ENCODE measurements around the gene ADAMTS4. TPM values are rescaled to one million over a fixed set of nuclear protein-coding genes. Genes with fewer than 3 reads are reported as not detected.

The ADAMTS4 gene
- total RNA-seq, 1 experiment from 2014 or later = 7.0 TPM

DNA sequence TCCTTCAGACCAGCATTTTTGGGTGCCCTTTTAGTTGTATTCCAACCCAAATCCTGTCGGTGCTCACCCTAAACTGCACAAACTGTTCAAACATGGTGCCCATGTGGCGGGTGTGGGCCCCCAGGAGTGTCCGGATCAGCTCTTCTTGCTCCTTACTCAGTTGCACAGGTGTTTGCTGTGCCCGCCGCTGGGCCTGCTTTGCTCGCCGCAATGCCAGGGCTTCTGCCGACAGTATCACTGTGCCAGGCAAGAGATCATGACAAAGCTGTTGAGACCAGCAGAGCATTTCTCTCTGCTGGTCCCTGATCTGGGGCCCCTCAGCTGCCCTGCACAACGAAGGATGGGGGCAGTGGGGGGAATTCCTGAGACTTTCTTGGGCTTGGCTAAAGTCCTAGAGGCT lies 34.2 kb upstream of the ADAMTS4 start:
- Histone ChIP-seq H3K14ac (ENCODE audit: insufficient read depth, low read length) (no peak overlapping the region), H4K91ac (ENCODE audit: insufficient read length, low read depth, low read length) (no peak overlapping the region), H3K4me2 (ENCODE audit: insufficient read depth, insufficient read length, low read length) (no peak overlapping the region), H2BK20ac (ENCODE audit: low read depth, low read length, poor library complexity, severe bottlenecking) (no peak overlapping the region), H2BK15ac (ENCODE audit: low read depth, low read length) (no peak overlapping the region), H4K8ac (replicated peaks; ENCODE audit: insufficient read length, low read depth, low read length) (no peak overlapping the region), H3K9ac (ENCODE audit: extremely low read depth, insufficient read length, low read length) (no peak overlapping the region), H3K23me2 (ENCODE audit: insufficient read length, low read depth, low read length, poor library complexity, severe bottlenecking) (no peaks in the 10 kb centered on the region), H2BK5ac (ENCODE audit: insufficient read length, low read length) (no peak overlapping the region), H3K4me1 (ENCODE audit: insufficient read depth, low read length) (no peaks in the 10 kb centered on the region), H3K9me3 (ENCODE audit: control insufficient read depth, low read depth, low read length) (no peaks in the 10 kb centered on the region), H3K79me2 (ENCODE audit: insufficient read depth, low read length) (no peaks in the 10 kb centered on the region), H3K18ac (ENCODE audit: insufficient read length, low read depth, low read length) (no peak overlapping the region), H3K56ac (ENCODE audit: insufficient read length, low read depth, low read length) (no peak overlapping the region), H2BK12ac (ENCODE audit: insufficient read length, low read depth, low read length) (no peak overlapping the region), H2AK5ac (ENCODE audit: insufficient read length, low read length) (no peak overlapping the region), H3K23ac (ENCODE audit: insufficient read length, low read depth, low read length) (no peak overlapping the region), H3K27ac (ENCODE audit: insufficient read length, low read depth, low read length) (no peak overlapping the region), H3T11ph (ENCODE audit: low read length) (no peak overlapping the region), H4K20me1 (ENCODE audit: control insufficient read depth, insufficient read depth, insufficient read length) (no peaks in the 10 kb centered on the region), H3K79me1 (ENCODE audit: insufficient read depth, low read depth, low read length, poor library complexity, severe bottlenecking) (no peaks in the 10 kb centered on the region), H3K27me3 (ENCODE audit: insufficient read depth, low read length) (no peaks in the 10 kb centered on the region), H3K4ac (ENCODE audit: low read depth, low read length) (no peak overlapping the region), H4K5ac (ENCODE audit: insufficient read length, low read depth, low read length) (no peak overlapping the region), H2BK120ac (ENCODE audit: low read depth, low read length, poor library complexity, severe bottlenecking) (no peak overlapping the region), H2AFZ (ENCODE audit: low read length) (no peak overlapping the region)
- Mint-ChIP-seq H3K9me3 (no peaks in the 10 kb centered on the region), H3K36me3 (ENCODE audit: insufficient read depth in 1 of 3, low read depth in 3 of 3) (peaks cover 12 to 17% (median 14%) of the 10 kb centered on the region in 3 experiments; a peak in 6 of 7 replicates), H3K27me3 (ENCODE audit: low read depth) (no peaks in the 10 kb centered on the region; the same call in 1 of the 2 replicates), H3K27ac (no peak overlapping the region; a peak in 1 of 7 replicates), H3K4me1 (peaks cover 5% of the 10 kb centered on the region in 2 experiments; a peak in 2 of 4 replicates), H3K4me3 (no peak overlapping the region)
- TF ChIP-seq, protein P1, sequence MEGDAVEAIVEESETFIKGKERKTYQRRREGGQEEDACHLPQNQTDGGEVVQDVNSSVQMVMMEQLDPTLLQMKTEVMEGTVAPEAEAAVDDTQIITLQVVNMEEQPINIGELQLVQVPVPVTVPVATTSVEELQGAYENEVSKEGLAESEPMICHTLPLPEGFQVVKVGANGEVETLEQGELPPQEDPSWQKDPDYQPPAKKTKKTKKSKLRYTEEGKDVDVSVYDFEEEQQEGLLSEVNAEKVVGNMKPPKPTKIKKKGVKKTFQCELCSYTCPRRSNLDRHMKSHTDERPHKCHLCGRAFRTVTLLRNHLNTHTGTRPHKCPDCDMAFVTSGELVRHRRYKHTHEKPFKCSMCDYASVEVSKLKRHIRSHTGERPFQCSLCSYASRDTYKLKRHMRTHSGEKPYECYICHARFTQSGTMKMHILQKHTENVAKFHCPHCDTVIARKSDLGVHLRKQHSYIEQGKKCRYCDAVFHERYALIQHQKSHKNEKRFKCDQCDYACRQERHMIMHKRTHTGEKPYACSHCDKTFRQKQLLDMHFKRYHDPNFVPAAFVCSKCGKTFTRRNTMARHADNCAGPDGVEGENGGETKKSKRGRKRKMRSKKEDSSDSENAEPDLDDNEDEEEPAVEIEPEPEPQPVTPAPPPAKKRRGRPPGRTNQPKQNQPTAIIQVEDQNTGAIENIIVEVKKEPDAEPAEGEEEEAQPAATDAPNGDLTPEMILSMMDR (conservative IDR thresholded peaks at IDR 0.05) = no peak
- no CpG with 5 or more reads among the region's 9 CpGs for WGBS (ENCODE audit: extremely low coverage, insufficient read length, low lambda C conversion rate)
- no peak for DNase-seq
